ENCODE data around the gene CLCNKB. TPM values are rescaled to one million over a fixed set of nuclear protein-coding genes. Genes with fewer than 3 reads are reported as not detected.

CLCNKB gene
- total and polyA plus RNA-seq, 4 experiments from 2014 or later, result not detected

Other genes starting within 250 kb of the CLCNKB start
- gene UQCRHL, start 236.1 kb upstream of the CLCNKB start, total RNA-seq, result 1 to 10 TPM; 1.2 to 1.7 TPM
- 1 to 10 TPM in 1 of 2 donors, under 1 TPM in 1; 0.26 to 1.1 TPM for gene UQCRHL, start 236.1 kb upstream of the CLCNKB start, polyA plus RNA-seq
- gene SPEN, start 196.1 kb upstream of the CLCNKB start, total RNA-seq, result 10 to 100 TPM; 80.8 to 87.8 TPM
- gene SPEN, start 196.1 kb upstream of the CLCNKB start, polyA plus RNA-seq, result 10 to 100 TPM in 1 of 2 donors, 1 to 10 TPM in 1; 2.4 to 44.0 TPM
- gene ZBTB17, start 67.7 kb upstream of the CLCNKB start, total RNA-seq, result 10 to 100 TPM; 52.6 to 61.0 TPM
- gene ZBTB17, start 67.7 kb upstream of the CLCNKB start, polyA plus RNA-seq, result 10 to 100 TPM in 1 of 2 donors, 1 to 10 TPM in 1; 5.2 to 24.3 TPM
- not detected for gene SRARP, start 39.5 kb upstream of the CLCNKB start, total RNA-seq
- gene SRARP, start 39.5 kb upstream of the CLCNKB start, polyA plus RNA-seq, result not detected
- gene HSPB7, start 25.7 kb upstream of the CLCNKB start, total RNA-seq, result not detected
- gene HSPB7, start 25.7 kb upstream of the CLCNKB start, polyA plus RNA-seq, result not detected
- not detected for gene CLCNKA, start 21.7 kb upstream of the CLCNKB start, total RNA-seq
- not detected for gene CLCNKA, start 21.7 kb upstream of the CLCNKB start, polyA plus RNA-seq
- gene FAM131C, start 29.9 kb downstream of the CLCNKB start, total RNA-seq, result not detected
- gene FAM131C, start 29.9 kb downstream of the CLCNKB start, polyA plus RNA-seq, result under 1 TPM in 1 of 2 donors, not detected in 1; 0.11 TPM
- gene EPHA2, start 112.3 kb downstream of the CLCNKB start, total RNA-seq, result not detected
- gene EPHA2, start 112.3 kb downstream of the CLCNKB start, polyA plus RNA-seq, result not detected
- 10 to 100 TPM; 13.1 to 16.7 TPM for gene ARHGEF19, start 168.9 kb downstream of the CLCNKB start, total RNA-seq
- gene ARHGEF19, start 168.9 kb downstream of the CLCNKB start, polyA plus RNA-seq, result 10 to 100 TPM in 1 of 2 donors, 1 to 10 TPM in 1; 7.6 to 11.2 TPM
- gene CPLANE2, start 193.4 kb downstream of the CLCNKB start, total RNA-seq, result 10 to 100 TPM; 11.5 to 13.6 TPM
- gene CPLANE2, start 193.4 kb downstream of the CLCNKB start, polyA plus RNA-seq, result 1 to 10 TPM; 2.4 to 3.5 TPM

All from CD4-positive, alpha-beta memory T cell (primary cell).